T follicular helper cell (primary cell): ENCODE results near the gene CHD2.
"Not testable (repeated sequence)": the region's sequence is repeated elsewhere in the genome, so short reads cannot be mapped to it uniquely, and the experiment has no call there.

ENCODE experiments used
- DNase-seq: peaks from one replicate; pipeline ENCODE4 v3.0.0-alpha.2; 2020; ENCODE audit warnings: low read depth

Gene CHD2

DNA sequence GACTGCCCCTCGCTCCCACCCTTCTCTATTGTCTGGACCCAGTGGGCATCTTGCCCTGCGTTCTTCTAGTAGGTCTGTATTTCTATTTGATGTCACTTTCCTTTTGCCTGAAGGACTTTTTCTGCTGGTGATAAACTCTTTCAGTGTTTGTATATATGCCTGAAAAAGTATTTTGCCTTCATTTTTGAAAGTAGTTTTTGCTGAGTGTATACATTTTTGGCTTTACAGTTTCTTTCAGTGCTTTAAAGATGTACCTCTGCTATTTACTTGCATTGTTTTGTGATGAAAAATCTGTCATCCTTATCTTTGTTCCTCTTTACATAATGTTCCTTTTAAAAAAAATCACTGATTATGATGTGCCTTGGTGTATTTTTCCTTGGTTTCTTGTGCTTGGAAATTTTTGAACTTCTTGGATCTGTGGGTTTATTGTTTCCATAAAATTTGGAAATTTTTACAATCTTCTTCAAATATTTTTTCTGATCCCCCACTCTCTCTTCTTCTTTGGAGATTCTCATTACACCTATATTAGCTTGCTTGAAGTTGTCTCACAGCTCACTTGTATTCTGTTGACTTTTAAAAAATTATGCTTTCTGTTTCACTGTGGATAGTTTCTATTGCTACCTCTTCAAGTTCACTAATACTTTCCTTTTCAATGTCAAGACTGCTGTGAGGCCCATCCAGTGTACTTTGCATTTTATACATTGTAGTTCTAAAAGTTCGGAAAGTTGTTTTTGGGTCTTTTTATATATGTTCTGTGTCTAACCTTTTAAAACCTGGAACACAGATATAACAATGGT, 121.0 kb downstream of the CHD2 start:
- DNase-seq, result no peak

DNA sequence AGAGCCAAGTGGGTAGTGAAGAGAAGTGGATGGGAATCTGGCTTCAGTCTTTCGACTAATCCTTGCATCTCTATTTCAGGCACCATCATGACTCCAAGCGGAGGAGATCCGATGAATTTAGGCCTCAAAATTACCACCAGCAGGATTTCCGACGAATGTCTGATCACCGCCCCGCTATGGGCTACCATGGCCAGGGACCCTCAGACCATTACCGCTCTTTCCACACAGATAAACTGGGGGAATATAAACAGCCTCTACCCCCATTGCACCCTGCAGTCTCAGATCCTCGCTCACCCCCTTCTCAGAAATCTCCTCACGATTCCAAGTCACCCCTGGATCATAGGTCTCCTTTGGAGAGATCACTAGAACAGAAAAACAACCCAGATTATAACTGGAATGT, 124.2 kb downstream of the CHD2 start:
- no peak for DNase-seq

DNA sequence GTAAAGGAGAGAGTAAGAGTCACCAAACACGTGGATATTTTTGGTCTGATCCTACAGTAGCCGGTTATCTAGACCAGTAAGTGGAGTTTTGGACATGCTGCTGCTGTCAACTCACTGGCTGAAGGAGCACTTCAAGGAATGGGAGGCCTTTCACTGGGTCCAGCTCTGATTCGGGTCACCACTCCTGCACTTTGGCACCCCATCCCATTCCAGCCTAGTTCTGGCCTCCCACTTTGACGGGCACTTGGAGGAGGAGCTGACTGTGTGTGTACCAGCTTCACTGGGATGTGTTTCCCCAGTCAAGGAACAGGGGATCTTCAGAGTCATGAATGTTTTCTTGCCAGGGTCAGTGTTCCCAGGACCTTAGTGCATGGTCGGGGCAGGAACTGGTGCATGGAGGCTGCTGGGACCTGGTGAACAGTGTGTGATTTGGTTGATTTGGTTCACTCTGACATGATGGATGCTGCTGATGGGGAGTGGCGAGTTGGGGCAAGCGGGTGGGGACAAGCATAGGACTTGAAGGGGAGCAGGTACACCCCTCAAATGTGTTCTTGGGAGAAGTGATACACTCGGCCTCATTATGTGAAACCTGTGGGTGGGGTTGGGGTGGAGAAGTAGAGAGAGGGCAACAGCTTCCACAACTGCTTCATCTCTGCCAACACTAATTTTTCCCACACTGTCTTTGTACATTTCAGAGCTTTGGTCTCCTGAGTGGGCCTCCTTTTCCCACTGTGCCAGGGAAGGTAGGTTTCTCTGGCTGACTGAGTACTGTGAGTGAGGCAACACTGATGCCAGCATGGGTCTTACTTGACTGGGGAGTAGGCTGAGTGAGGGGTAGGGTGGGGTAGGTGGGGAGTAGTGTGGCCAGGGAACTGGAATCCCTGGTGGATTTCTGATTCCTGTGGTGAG, 124.8 kb downstream of the CHD2 start:
- DNase-seq, result no peak

DNA sequence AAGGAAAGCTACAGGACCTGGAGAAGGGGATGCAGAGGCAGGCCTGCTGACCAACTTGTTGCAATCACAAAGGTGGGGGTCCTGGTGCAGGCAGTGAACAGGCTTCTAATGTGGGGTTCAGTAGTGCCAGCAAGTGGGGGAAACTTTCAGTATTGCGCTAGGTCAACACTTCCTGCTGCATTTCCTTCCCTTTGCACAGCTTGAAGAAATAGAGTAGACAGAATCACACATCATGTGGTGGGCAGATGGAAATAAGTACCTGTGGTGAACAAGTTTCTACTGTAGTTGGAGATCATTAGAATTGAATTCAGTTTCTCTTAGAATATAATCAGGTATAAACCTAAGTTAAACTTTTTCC, 125.5 kb downstream of the CHD2 start:
- DNase-seq, result no peak

DNA sequence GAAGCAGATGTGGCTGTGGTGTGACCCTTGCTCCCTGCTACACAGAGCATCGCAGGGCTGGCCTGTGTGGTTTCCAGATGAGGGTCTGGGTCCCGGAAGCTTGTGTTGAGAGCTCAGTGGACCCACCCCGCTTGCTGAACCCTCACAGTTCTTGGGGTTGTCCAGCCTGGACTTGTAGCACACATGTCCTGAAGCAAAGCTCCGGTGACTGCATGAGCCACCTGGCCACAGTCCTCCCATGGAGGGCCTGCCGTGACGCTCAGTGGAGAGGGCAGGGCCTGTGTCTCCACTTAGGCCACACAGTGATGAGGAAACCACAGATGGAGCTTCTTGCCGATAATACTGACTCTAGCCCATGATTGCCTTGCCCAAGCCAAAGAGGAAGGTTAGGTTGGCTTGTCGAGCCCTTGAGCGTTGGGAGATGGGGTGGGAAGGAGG, 126.3 kb downstream of the CHD2 start:
- DNase-seq, result no peak

DNA sequence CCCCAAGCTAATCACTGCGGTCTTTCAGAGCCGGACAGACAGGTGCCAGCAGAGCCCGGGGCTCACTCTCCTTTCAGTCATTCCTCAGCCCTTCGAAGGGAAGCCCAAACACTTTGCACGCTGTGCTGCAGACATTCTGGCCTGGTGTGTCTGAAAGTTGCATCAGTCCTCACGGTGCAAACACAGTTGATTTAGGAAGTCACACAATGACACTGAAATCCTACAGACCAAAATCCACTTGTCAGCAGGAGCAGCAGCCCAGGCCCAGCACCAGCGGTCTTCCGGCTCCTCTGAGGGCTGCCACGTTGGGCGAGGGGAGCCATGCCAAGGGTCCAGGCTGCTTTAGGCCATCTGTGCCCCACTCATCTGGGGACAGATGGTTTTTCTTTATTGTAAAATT, 127.3 kb downstream of the CHD2 start:
- no peak for DNase-seq

DNA sequence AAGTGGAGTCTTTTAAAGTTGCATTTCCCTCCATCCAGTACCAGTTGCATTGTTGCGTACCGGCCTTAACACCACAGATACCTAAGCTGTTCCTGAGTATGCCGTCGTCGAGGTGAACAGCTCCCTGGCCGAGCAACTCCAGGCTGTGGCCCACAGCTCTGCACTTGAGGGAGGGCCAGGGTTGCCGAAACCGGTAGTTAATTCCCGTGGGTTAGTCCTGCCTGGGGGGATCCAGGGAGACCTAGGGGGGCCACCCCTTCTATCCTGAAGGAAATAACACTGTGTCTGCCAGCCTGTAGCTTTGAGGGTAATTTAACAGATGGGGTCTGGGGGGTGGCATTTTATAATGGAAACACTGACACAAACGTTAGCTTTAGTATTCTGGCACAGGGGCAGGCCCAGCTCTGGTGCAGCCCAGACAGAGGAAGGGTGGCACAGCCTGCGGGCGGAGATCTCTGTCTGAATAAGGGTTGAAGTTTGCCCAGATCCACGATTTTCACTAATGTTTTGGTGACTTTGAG, 128.0 kb downstream of the CHD2 start:
- DNase-seq, result no peak

DNA sequence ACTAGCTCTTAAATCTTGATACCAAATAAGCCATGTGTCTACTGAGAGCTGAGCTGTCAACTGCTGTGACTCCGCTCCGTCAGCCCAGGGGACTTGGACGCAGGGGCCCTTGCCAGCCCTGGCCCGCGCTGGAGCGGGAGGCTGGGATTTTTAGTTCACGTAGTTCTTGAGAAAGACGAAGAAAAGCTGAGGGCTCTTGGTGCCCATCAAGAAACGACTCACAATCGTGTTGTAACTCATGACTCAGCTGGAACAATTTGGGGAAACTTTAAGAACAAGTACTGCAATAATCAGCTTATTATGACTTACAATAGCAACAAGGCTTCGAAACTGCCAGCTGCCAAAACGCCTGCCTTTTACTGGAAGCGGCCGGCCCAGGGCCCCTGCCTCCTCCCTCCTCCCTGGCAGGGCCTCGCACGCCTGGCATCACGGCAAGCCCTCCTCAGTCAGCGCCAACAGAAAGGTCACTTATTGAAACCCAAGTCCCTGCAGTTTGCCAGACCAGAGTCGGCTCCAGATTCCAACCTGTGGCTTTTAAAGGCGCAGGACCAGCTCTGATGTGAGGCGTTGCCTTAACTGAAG, 128.6 kb downstream of the CHD2 start:
- DNase-seq, result no peak

DNA sequence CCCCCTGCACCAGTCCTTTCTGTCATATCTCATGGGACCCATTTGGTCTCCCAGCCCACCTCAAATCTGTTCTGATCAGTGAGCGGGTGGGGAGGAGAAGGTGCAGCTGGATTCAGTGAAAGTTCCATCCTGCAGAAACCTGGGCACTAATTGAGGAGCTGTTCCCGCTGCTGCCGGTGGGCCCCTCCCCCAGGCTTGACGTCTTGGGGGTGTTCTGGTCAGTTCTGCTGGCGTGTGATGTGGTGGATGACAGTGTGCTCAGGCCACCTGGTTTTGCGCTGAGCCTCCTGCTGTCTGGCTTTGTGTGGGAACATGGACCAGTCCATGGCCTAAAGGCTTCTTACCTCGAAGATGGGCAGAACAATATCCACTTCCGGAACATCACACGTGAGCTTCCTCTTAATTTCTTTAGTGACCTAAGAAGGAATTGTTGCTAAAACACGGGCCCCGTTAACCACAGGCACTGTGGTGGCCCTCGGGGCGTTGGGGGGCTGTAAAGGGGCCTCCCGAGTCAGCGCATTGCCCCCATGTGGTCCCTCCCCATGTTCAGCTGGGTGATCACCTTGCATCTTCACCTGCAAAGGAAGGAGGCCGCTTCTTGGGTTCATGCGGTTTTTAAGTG, 129.2 kb downstream of the CHD2 start:
- no peak for DNase-seq

DNA sequence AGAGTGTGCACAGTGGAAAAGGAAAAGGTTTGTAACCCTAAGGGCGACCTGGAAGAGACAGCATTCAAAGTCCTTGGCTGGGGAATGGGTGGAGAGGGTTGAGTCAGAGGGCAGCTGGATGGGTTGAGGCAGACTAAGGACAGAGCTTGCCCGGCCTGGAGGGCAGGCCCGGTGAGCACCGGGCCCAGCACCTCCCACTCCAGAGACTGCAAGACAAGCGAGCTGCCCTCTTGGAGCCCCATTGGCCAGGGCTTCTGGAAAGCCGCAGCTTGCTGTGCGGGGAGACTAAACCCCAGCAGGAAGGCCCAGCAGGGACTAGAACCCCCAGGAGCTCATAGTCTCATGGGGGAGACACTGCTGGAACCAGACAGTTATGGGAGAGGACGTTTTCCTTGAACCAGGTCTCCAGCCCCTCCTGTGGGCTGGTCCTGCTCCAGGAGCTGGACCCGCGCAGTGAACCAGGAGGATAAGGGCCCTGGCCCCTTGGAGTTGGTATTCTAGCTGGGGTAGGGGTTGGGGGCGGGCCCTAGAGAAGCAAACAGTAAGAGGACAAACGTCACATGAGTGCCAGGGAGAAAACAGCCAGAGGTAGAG, 129.8 kb downstream of the CHD2 start:
- no peak for DNase-seq

DNA sequence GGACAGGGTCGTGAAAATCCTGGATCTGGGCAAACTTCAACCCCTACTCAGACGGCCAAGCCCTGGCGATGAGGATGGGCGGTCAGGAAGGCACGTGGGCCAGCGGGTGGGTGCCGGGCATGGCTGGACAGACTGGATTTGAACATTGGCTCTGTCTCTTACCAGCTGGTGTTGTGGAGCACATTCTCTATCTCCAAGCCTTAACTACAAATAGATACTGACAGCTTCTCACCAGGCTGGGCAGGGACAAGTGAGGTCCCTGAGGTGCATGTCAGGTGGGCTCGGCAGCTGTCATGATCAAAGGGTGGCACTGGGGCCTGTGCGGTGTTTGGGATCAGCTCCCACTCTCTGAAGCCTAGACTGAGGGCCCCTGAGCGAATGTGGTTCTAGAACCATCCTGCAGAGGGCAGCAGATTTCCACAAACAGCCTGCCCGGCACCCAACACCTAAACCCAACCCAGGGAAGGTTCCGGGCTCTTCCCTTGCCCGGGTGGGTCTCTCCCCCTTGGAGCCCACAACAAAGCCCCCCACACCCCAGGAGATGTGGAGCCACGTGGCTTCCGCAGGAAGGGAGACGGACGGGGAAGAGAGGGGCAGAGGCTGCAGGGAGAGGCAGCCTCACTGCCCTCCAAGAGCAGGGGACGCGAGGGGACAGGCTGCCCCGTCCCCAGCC, 130.4 kb downstream of the CHD2 start:
- DNase-seq, result peak; percentile 50

DNA sequence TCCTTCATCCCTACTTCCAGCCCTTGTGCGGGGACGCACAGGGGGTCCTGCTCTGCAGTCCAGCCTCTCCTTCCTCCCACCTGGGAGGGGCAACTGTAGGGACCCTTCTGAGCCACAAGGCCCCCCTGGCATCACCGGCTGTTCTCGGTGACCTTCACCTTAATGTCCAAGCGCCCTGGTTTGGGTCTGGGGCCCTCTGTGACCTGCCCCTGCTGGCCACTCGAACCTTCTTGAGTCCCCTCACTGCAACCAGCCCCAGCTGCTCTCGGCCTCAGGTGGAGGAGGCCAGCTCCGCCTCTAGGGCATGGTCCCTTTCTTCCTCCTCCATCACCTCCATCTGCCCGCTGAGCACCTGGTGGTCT, 131.0 kb downstream of the CHD2 start:
- DNase-seq, result no peak

DNA sequence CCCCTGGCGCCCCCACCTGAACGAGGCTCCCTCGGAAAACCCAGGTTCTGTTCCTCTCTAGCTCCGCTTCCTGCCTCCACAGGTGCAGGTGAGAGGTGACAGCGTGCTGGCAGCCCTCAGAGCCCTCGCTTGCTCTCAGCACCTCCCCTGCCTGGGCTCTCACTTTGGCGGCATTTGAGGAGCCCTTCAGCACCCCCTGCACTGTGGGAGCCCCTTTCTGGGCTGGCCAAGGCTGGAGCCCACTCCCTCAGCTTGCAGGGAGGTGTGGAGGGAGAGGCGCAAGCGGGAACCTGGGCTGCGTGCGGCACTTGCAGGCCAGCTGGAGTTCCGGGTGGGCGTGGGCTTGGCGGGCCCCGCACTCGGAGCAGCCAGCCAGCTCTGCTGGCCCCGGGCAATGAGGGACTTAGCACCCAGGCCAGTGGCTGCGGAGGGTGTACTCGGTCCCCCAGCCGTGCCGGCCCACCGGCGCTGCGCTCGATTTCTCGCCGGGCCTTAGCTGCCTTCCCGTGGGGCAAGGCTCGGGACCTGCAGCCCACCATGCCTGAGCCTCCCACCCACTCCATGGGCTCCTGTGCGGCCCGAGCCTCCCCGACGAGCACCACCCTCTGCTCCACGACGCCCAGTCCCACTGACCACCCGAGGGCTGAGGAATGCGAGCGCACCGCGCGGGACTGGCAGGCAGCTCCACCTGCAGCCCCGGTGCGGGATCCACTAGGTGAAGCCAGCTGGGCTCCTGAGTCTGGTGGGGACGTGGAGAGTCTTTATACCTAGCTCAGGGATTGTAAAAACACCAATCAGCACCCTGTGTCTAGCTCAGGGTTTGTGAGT, 131.6 kb downstream of the CHD2 start:
- DNase-seq, result not testable (repeated sequence)

DNA sequence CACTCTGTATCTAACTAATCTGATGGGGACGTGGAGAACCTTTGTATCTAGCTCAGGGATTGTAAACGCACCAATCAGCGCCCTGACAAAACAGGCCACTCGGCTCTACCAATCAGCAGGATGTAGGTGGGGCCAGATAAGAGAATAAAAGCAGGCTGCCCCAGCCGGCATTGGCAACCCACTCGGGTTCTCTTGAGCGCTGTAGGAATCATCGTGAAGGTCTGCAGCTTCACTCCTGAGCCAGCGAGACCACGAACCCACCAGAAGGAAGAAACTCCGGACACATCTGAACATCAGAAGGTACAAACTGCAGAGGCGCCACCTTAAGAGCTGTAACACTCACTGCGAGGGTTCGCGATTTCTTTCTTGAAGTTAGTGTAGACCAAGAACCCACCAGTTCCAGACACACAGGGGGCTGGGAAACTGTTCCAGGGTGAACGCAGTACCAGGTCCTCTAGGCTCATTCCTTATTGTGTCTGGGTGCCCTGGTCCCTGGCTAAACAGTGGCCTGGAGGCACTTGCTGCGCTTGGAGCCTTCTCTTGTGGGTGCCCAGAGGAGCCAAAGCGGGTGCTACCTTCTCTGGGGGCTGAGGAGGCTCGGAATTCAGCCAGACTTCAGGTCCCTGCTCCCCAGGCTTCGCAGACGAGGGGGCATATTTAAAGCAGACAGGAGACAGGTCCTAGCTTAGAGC, 132.5 kb downstream of the CHD2 start:
- DNase-seq, result not testable (repeated sequence)

DNA sequence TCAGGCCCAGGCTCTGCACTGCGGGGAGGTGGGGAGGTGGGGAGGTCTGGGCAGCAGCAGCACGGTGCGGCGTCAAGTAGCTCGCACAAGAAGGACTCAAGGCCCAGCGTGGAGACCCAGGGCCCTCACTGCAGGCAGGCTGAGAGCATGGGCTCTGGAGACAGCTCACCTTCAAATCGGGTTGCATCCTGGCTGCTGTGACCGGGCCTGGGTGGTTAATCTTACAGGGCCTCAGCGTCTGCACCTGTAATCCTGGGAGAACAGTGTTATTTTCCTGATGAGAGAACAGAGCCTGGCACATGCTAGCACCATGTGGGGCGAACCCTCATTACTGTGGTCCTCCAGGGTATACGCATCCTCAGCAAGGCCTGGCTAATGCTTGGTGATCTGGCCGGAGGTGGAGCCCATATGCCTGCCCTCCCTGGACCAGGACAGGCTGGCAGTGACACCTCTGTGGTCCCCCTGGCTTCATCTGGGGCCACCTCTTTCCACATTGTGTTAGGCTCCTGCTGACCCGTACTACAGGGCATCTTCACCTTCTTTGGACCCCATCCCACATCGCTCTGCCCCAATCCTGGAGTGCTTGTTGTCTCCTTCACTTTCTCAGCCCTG, 133.4 kb downstream of the CHD2 start:
- no peak for DNase-seq

DNA sequence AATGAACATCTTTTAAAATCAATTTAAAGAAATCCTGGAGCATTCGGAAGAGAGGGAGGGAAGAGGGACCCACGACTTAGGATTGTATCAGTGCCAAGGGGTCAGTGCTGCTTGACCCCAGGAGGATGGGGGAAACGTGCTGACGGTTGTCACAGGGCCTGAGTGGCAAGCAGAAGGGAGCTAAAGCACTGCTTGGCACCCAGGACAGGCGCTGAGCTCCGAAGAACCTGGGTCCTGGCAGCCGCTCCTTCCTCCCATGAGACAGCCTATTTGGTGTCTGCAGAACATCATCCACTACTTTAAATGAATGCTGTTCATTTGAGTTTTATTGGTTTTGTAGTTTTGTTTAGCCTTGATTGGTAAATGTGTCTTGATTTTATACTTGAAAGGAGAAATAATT, 134.4 kb downstream of the CHD2 start:
- no peak for DNase-seq

DNA sequence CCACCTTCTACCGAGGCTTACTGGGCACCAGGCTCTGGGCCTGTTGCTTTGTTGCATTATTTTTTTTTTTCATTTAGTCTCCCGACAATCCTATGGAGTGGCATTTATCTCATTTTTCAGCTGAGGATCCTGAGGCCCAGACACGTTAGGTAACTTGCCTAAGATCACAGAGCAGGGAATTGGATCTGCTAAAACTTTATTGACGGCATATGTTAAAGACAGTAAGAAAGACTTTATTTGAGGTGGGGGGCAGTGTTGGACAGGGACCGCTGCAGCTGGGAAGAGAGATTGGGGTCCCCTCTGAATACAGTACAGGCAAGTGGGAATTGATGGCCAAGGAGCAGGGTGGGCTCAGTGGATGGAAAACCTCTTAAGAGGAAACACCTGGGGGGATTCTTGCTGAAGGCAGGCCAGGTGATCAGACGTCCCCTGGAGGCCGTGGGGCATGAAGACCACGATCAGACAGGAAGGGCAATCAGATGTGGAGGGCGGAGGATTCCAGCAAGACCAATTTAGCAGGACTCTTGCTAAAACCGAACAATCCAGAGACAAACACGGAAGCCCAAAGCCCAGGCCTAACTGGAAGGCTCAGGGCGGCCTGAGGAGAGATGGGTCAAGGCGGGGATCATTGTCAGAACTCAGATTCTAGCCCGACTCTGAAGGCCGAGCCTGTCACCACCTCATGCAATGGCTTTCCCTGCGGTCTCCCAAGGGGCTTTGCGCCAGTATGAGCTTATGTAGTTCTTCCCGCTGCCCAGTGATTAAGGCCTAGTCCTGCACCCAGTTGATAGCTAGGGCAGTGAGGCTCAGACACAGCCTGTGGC, 135.2 kb downstream of the CHD2 start:
- DNase-seq, result no peak
